GM18499 (cell line): Measurements from ENCODE around the gene SIGMAR1.

Experiments
- ATAC-seq: cut with Tn5 transposase; IDR thresholded peaks from one replicate; pipeline ENCODE4 v1.9.1; 2021; ENCODE audit warnings: moderate number of reproducible peaks; ENCODE audit not compliant: insufficient read depth, unreplicated experiment

The SIGMAR1 gene

DNA sequence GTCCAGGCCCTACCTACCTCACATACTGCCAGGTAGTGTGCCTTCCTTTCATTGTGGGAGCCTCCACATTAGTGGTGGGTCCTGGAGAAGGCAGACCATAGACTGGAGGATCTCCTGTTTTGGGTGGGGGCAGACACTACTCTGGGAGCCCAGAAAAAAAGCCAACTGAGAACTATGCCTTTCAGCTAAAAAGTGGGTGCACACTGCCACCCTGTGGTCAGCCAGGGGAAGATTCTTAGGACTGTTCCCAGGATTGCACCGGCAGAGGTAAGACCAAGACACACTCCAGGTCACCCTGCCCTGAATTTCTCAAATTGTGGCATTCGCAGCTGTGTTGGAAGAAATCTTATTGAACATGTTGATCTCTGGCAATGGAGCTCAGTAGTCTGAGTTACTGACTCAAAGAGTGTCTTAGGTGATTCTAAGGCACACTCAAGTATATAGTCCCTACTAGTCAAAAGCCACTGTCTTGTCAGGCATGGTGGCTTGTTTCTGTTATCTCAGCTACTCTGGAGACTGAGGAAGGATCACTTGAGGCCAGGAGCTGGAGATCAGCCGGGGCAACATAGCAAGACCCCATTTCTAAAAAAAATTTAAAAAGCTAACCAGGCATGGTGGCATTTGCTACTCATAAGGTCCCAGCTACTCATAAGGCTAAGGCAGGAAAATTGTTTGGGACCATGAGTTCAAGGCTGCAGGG lies 3.6 kb downstream of the SIGMAR1 start:
- ATAC-seq, result no peak

DNA sequence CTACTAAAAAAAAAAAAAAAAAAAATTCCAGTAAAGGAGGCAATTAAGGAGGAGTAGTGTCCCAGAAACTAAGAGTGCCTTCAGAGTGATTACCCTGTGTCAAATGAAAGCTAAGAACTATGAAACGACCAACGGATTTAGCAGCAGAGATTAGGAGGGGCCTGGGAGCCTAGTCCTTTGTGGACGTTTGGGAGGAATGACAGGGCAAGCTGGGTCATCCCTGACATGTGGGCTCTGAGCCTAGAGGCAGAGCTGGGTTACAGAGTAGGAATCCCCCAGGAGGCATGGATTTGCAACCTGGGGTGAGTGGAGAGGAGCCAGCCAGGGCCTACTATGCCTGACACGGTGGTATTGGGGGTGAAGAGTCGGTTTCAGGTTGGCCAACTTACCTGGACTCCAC lies 4.4 kb downstream of the SIGMAR1 start:
- ATAC-seq, result no peak

DNA sequence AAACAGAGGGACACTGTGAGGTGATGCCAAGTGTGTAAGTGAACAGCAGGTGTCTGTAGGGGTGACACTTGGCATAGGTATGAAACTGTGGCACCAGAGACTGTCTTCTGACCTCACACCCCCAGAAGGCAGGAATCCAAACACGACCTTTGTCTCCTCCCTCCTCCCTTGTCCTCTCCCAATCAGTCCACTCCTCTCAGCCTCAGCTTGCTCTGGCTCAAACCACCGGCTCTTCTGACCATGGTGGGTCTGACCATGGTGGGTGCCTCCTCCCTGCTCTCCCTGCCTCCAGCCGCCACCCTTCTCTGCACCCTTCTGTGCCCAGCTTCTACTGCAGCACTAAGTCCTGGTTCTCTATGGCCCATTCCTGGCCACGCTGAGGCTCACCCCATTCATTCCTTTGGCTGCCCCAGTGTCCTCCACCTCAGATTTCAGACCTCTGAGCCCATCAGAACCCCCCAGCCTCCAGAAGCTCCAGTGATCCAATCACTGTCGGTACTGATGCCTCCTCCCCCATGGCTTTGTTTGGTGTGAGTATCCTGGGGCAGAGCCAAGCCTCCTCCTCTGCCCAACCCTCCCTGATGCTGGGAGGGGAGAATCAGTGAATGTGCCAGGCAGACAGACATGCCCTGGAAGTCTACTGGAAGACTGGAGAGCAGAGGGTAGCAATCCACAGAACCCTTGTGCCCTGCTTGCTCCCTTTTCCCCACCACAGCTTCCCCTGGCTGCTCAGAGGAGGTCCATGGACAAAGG lies 7.0 kb downstream of the SIGMAR1 start:
- ATAC-seq, result no peak

DNA sequence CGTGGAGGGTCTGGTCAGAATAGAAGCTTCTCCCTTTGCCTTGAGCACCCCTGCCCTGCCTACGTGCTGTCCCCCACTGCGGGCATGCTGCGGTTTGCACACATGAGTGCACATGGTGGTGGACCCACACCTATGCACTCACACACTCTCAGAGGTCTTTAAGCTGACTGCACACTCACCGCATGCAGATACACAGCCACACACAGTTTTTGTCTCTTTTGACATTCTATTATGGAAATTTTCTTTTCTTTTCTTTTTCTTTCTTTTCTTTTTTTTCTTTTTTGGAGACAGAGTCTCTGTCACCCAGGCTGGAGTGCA lies 8.1 kb downstream of the SIGMAR1 start:
- ATAC-seq, result no peak

DNA sequence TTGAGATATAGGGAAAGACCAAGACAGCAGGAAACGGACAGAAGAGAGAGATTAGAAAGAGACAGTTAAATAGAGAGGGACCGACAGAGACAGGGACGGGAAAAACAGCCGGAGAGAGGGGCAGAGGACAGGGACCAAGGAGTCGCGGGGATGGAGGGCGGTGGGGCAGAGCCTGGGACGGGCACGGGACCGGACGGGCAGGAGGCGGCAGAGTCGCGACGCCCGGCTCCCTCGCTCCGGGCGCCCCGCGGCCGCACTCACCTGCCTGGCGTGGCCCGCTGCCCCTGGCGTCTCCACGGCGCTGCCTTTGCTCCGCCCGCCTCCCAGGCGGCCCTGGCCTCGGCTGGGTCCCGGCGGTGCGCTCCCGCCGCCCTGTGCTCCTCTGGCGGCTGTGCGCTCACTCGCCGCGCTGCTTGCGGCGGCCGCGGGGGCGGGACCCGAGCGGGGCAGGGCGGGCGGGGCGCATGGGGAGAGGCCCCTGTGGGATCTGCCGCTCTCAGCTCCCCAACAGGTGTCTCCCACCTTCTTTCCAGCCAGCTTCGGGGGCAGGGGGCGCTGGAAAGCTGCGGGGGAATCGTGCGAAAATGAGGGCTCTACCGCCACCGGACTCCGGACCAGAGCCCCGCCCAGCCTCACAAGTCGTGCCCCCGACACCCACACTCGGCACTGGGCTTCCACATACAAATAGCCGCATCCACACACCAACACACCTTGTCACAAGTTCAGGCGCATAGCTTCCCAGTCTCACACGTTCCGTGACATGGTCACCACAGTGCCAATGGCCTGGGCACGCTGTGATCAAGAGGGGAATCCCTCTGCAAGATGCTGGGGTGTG lies 8.7 kb downstream of the SIGMAR1 start, which contains the start of gene ARID3C:
Gene ARID3C (minus strand): TSS at position 411 of the 835 bp plus-strand sequence. CDS start 1,052 bp downstream, outside the sequence.
- no peak for ATAC-seq

DNA sequence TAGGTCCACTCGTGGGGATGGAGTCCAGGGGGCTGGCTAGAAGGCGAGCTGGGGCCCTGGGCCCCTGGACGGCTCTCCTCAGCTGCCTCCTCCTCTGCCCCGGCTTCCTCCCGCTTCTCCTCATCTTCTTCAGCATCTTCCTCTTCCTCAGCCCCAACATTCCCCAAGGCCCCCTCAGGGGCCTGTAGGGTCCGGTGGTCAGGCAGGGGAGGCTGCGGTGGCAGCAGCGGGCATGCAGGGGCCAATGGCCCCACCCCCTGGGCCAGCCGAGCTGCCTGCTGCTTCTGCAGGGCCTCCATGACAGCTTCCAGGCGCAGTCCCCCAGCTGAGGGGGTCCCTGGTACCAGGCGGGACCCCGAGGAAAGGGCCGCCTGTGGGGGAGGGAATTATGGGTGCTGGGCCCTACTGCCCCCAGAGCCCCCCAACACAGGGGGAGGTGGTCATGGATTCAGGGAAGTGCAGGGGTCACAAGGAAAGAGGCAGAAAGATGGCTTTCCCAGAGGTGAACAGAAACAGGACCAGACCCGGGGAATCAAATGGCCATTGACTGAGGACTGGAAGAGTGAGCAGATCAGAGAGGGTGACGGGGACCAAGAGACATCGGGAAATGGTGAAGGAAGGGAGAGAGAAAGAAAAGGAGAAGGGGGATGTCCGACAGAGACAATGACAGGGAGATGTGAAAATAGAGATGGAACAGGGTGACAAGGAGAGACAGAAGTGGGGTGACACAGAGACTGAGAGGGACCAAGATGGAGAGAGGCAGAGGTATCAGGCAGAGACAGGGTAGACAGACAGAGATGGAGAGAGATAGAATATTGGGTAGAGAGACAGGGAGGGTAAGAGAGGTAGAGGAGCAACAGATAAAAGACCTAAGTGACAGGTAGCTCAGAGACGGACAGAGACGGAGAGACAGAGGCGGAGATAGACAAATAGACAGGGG lies 9.6 kb downstream of the SIGMAR1 start:
- no peak for ATAC-seq

DNA sequence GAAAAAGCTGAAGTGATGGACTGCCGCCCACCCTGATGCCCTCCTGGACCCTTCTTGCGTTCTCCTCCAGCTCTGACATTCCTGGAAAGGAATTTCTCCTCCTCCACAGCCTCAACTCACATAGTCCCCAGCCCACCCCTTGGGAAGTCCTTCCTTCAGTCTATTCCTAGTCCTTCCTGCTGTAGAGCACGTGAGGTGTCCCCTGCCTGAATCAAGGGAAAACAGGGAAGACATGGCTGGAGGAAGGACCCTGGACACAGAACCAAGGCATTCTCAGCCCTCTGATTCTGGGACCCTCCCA lies 12.5 kb downstream of the SIGMAR1 start:
- ATAC-seq, result no peak

DNA sequence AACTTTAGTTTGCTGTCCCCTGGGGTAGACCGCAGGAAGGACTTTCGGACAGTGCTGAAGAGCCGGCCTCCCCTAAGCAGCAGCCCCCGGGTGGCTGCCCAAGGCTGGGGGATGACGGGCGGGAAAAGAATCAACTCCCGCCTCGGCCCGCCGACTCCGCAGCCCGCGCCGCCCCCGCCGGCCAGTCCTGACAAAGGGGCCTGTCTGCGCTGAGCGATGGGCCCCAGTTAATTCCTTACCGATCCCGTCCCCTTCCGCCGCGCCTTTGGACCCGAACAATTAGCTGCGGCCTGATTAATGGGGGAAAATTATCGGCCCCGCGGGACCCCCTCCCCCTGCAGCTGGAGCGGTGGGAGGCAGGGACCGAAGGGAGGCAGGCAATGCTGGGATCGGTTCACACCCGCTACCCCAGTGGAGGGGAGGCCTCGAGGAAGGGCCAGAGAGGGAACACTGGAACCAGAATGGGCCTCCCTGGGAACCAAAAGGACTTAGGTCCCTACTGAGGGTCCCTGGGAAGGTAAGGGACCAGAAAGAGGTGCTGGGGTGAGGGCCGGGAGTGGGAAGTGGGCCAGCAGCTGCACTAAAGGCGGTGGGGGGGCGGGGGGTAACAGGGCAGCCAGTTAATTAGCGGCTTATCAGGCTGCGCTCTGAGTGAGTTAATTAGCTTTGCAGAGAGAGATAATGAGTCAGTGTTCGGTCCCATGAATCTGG lies 13.0 kb downstream of the SIGMAR1 start:
- no peak for ATAC-seq

DNA sequence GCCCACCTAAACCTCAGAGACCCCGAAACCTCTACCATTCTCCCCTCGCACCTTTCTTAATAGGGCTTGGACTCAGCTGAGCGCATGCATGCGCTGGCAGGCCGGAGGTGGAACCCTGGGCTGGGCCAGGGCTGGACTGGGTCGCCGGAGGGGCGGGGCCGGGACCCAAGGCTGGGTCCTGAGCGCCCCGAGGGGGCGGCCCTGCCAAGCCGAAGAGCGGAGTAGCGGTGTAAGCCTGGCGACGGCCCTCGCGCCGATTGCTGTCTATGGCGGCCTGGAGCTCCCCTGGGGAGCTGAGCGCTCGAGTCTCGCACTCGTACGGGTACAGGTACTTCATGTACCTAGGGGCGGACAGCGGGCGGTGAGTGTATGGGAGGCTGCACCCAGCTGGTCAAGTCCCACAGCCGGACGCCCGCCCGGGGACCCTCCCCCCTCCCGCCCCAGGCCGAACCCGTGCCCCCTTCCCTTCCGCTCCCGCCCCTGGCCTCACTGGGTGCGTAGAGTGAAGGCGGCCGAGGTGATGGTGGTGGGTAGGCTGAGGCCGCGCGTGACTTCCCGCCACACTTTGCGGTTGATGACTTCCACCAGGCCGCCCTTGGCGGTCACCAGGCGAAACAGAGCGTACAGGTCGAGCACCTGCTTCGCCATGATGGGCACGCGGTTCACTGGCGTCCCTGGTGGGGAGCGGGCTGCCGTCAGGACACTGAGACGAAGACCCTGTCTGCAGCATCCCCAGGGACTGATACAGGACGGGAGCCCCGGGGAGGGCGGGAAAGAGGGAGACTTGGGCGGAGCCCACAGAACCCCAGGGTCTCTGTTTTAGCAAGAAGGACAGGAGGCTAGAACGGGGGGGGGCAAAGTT lies 14.0 kb downstream of the SIGMAR1 start:
- ATAC-seq, result no peak

DNA sequence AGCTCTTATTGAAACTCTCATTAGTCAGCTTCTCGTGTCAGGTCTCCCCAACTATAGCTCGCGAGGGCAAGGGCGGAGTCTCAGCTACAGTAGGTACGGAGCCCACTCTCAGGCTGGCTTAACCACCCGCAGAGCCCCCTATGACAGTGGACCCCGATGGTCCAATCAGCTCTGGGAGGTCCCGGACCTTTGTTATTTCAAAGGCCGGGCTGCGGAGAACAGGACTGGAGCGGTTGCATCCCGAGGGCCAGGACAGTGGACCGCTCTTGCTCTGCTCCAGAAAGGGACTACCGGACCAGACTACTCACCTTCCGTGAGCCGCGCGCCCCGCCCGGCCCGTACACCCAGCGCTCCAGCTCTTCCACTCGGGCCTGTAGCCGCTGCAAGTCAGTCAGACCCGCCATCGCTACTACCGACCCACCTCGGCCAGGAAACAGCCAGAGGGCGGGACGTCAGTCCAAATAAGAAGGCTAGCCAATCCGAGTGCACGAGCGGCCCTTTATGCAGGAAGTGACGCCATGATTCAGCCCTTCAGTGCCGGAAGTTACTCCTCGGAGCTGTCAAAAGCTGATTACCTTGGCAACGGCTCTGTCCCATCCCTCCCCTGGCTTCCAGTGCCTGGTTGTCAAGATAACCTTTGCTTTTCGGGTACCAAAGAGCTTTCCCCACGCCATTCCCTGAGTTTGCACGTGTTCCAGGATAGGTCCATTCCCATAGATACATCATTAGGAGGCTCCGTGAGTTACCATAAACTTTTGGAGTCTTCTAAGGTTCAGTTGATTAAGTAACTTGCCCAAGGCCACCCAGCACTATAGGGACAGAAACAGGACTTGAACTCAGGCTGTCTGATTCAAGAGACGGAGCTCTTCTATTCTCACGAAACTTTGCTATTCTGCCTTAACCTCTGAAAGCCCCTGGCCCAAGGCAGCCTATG lies 17.3 kb downstream of the SIGMAR1 start, which contains the start of gene DCTN3:
Gene DCTN3 (minus strand): TSS at position 435 of the 934 bp plus-strand sequence. CDS start 31 bp downstream, at position 404.
- ATAC-seq, result peak; percentile 90

DNA sequence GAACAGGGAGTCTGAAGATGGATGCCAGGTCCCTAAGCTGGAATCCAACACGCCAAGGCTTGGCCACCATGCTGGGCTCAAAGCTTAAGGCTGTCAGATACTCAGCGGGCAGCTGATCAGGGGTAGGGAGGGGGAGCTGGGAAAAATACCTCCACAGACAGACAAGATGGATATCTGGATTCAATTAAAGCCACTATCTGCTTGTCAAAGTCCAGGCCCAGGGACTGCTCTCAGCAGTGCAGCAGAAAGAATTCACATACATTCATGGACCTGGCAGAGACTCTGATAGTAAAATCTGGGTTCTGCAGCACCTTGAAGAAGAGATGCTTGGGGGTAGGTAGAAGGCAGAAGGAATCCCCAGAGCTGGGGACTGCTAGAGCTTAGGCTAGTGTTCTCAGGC lies 22.5 kb downstream of the SIGMAR1 start:
- no peak for ATAC-seq

DNA sequence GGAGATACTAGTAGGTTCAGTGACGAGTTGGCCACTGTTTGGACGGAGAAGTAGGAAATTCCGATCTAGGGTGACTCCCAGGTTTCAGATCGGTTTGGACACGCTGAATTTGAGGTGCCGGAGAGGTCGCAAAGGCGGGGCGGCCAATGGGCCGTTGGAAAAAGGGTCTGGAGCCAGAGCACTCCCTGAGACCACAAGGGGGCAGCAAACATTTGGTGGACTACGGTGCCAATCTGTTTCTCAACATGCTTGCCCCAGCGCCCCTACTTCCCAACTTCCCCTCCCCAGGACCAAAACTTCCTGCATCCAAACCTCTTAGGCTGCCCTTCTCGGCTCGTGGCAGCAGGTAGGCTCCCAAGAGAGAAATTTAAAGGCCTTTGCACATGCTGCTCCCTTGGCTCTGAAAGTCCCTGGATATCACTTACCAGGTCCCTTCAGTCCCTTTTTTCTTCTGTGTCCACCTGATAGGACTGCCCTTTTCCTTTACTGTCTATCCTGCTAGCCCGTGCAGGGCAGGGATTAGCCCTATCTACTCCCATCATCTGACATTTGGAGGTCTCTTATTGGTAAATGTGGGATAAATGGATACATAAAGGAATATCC lies 24.7 kb downstream of the SIGMAR1 start:
- no peak for ATAC-seq

DNA sequence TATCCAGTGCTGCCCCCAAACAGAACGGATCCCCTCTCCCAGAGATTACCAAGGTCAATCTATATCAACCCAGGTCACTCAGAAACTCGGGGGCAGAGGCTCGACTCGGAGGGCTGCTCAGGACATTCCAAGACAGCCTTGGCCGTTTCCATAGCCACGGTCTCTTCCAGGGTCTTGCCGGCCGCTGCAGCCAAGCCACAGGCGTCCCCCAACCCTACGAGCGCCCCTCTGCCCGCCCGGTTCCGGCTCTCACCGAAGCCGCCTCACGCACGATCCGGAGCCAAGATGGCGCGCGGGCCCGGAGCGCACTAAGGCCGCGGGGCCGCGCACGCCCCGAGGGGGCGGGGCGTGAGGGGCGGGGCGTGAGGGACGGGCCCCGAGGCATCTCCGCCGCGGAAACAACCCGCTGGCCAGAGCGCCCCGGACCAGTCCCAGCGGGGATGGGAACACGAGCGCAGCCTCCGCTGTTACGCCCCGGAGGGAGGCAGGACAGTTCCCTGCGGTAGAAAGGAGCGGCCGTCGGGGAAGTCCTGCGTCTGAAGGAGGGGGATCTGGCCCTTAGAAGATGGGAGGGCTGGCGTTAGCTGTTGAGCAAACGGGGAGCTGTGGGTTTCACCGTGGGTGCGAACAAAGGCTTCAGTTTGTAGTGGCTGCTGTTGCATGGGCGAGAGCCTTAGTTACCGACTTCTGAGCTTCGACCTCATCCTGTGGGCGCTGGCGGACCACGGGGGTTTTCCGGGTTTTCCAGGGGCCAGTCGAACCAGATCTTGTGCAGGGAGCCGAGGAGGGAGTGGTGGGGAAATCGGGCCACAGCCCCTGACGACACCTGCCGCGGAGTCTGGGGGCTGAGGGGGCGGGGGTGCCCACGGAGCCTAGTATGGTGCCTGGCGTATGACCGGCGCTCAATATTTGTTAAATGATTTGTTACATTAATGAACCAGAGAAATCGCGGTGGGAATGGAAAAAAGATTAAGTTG lies 25.5 kb downstream of the SIGMAR1 start, which contains the start of gene RPP25L:
Gene RPP25L (minus strand): TSS at position 287 of the 977 bp plus-strand sequence. CDS start 801 bp downstream, outside the sequence.
- no peak for ATAC-seq

DNA sequence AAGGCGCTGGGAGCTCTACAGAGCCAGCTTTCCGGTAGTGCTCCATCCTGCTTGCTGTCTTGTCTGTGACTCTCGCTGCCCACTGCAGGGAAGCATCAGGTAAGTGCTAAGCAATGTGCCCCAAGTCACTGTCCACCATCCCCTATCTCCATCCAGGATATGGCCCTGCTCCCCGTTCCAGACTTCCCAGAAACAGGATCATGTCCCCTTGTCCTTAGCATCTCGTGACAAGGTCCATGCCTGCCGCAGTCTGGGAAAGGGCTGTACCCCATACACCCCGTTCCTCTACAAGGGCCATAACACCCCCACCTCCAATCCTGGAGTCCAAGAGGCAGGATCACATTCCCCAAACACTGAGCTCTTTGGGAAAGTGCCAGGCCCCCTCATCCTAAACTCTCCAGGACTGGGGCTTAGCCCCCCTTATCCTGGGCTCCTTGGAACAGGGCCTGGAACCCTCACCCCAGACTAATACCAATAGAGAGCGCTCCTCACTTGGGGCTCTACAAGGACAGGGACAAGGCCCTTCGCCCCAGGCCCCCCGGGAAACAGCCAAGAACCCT lies 26.3 kb downstream of the SIGMAR1 start:
- ATAC-seq, result no peak

DNA sequence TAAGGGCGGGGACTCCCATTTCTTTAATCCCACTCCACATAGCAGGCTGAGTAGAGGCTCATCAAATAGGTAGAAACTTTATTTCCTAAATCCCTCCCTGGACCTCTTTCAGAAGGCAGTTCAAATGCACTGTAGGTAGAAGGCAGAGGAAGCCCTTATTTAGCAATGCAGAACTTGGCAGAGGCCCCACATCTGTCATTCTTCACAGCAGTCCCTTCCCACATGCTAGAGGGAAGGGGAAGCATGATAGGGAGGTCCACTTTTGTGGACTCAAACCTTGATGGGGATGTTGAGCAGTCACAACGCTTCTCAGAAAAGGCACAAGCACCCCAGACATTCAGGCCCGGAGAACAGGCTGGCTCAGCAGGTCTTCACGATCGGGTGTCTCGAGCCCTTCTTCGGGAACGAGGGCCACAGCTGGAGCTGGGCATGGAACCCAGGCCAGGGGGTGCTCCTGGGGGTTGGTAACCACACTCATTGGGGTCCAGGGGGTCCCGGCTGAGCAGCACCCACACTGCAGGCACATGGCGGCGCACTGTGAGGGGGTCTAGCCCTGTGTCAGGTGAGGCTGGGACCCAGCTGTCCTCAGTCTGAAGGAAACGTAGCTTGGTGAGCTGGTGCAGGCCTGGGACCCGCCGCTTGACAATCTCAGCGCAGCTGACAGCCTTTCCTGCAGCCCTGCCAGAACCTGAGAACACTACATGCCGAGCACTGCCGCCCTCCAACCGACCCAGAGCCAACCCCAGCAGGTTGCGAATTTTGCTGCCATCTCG lies 27.0 kb downstream of the SIGMAR1 start:
- no peak for ATAC-seq
